GM12875 (cell line): ENCODE measurements around the gene BTG4.

Source experiments
- H3K4me3 ChIP-seq: one replicate; pipeline ENCODE4 v1.5.1; 2011; ENCODE audit warnings: low read depth, low read length, control low read depth
- TF ChIP-seq, protein P1 (sequence below): IDR thresholded peaks from 2 replicates; pipeline ENCODE4 v1.5.1; 2011; ENCODE audit warnings: low read depth, mild to moderate bottlenecking, control low read depth, inconsistent platforms, low read length, moderate library complexity, borderline replicate concordance; ENCODE audit not compliant: insufficient read depth

The BTG4 gene

DNA sequence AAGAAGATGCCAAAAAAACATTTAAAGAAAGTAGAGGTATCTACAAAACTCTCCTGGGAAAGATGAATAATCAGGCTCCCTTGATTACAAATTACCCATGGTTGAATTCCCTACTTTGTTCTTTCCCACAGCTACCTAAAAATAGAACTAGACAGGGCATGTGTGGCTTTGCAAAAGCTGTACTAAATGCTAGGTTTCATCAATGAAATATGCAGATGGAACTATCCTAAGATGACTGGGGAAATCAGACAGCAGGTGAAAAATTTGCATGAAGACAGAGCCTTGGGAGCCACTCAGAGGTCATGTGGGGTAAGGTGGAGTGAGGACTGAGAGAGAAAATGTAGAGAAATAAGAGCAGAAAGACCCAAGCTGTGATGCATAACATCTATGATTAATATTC lies 43.1 kb upstream of the BTG4 start:
- no peak overlapping the region for H3K4me3 ChIP-seq
- TF ChIP-seq, protein P1, sequence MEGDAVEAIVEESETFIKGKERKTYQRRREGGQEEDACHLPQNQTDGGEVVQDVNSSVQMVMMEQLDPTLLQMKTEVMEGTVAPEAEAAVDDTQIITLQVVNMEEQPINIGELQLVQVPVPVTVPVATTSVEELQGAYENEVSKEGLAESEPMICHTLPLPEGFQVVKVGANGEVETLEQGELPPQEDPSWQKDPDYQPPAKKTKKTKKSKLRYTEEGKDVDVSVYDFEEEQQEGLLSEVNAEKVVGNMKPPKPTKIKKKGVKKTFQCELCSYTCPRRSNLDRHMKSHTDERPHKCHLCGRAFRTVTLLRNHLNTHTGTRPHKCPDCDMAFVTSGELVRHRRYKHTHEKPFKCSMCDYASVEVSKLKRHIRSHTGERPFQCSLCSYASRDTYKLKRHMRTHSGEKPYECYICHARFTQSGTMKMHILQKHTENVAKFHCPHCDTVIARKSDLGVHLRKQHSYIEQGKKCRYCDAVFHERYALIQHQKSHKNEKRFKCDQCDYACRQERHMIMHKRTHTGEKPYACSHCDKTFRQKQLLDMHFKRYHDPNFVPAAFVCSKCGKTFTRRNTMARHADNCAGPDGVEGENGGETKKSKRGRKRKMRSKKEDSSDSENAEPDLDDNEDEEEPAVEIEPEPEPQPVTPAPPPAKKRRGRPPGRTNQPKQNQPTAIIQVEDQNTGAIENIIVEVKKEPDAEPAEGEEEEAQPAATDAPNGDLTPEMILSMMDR = no peak

DNA sequence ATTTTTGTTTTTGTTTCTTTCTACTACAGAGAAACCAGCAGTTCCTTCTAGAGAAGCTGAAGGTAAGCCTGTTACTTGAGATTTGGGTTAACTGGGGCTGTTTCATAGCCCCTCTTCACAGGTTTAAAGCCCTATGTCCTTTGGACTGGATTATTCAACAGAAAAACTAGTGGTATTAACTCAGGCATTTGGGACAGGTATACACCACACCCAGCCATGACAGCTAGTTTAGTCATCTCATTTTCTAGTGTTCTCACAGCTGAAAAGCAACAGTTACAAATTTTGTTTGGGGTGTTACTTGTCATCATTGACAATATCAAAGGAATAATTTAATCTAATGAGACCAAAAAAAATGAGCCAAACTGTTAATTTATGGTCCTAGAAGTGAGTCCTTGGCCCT lies 42.3 kb upstream of the BTG4 start:
- TF ChIP-seq, protein P1 = no peak
- no peak overlapping the region for H3K4me3 ChIP-seq

DNA sequence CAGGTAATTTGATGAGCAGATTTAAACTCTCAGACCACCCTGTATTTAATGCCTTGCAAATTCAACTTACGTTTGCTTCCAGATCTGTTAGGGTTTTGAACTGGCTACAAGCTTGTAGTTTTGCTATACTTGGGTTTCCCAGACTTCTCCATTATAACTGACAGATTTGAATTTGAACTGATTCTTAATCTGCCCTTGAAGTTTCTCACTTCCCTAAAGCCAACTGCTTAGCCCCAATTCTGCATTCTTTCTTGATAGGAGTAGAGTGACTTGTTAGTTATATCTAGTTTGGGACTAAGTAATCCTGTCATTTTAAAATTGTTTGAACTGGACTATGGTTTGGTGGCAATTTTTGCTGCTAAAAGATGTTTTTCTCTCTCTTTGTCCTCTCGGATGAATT lies 38.1 kb upstream of the BTG4 start:
- TF ChIP-seq, protein P1 = no peak
- H3K4me3 ChIP-seq = no peak overlapping the region

DNA sequence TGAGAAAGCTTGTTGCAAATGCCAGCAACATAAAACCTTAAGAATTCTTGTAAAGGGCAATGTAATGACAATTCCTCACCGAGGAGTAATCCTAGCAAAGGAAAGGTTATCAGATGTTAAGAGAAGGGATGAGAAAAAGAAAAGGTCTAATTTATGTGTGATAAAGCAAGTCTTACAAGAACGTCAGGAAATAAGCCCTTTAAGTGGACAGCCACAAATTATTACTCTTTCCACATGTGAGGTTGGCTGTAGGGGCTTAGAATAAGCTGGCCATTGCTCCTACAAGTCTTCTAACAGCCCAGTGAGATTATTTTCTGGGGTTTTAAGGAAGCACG lies 37.6 kb upstream of the BTG4 start:
- TF ChIP-seq, protein P1 = no peak

DNA sequence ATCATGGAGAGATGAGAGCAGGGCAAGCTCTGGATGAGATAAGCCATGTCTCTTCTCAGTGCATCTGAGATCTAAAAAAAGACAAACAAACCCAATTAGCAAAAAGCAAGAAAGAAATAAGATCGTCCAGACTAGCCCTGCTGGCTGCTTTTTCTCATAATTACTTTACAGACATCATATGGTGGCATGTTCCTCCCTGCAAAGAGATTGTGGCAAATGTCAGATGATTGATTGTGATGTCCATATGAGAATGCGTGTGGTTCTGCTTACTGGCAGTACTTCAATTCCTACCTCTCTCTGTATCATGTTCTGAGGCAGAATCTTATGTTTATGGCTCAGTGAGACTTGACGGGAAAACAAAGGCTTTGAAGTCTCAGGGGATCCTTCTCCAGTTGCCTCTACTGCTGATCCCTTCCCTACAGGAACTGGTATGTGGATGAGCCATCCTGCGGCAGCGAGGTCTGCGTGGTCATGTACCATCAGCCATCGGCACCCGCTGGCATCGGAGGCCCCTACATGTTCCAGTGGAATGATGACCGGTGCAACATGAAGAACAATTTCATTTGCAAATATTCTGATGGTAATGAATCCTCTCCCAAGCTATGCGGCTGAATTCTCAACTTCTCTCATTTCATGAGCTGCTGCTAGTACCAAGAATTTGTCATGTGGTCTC lies 37.1 kb upstream of the BTG4 start:
- TF ChIP-seq, protein P1 = no peak
- no peak overlapping the region for H3K4me3 ChIP-seq

More for the DNA sequence above, 37.6 kb upstream of the BTG4 start:
- H3K4me3 ChIP-seq = no peak overlapping the region

DNA sequence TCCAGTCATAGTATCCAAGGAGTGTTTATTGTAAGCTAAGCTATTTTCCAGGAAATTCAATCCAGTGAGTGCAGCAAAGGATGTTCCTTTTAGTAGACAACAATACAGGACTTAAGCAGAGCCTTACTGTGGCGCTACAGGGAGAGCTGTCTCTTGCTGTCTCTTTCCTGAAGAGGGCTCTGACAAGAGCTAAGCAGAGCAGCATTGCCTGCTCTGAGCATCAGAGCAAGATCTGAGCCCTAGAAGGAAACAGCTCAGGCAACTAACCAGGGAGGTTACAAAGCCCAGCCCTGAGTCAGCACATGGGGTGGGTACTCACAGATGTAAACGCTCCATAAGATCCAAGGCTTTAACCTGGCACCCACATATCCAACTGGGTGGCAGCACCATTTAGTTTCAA lies 36.3 kb upstream of the BTG4 start:
- H3K4me3 ChIP-seq = no peak overlapping the region
- TF ChIP-seq, protein P1 = no peak

DNA sequence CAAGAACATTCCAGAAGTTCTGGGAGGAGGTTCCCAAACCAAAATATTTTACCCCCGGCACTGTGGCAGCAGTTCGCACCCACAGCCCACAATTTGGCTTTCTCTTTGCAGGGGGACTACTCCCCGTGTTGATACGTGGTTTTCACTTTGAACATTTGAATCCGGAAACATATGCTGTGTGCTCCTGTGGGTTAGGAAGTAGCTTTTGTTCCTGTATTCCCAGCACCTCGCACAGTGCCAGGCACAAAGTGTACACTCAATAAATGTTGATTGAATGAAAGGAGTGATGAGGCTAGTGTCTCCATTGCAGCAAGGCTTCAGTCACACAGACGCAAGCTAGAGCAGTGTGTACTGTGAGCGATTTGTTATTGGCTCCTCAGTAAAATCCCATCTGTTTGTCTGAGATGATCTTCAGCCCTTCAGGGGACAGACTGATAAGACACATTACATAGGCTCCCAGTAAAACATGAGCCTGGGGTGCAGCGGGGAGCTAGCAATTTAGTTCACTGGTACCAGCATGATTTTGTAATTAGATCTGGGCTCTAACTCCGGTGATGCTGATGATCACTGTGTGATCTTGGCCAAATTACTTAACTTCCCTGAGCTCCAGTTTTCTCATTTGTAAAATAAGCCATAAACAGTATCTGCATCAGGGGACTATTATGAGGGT lies 30.6 kb upstream of the BTG4 start:
- no peak overlapping the region for H3K4me3 ChIP-seq
- TF ChIP-seq, protein P1 = no peak
